Lung (tissue), 12 donors: ENCODE results near the gene RPL35. TPM values are rescaled to one million over a fixed set of nuclear protein-coding genes. Genes with fewer than 3 reads are reported as not detected.

Experiments used
- ATAC-seq: fragments of 200-7000 bp; cut with Tn5 transposase; one replicate; pipeline ENCODE4 v1.9.1; 2020; ENCODE audit warnings: moderate number of reproducible peaks; ENCODE audit not compliant: insufficient read depth, low FRiP score
- DNase-seq, 3 donors: peaks; one replicate each; pipeline ENCODE4 v3.0.0-alpha.2; 2013 to 2017
- H3K27ac ChIP-seq, 2 donors: one replicate each; pipeline ENCODE4 v1.5.1; 2013; ENCODE audit warnings: mild to moderate bottlenecking in 2 of 2, moderate library complexity in 2 of 2, control low read depth in 1 of 2, inconsistent platforms in 1 of 2, low read depth in 1 of 2, low read length in 1 of 2
- H3K27me3 ChIP-seq, 3 donors: one replicate each; pipeline ENCODE4 v1.5.1; 2013; ENCODE audit warnings: low read length in 2 of 3; ENCODE audit not compliant: control insufficient read depth in 3 of 3, insufficient read depth in 3 of 3
- H3K36me3 ChIP-seq, 4 donors: one replicate each; pipeline ENCODE4 v1.5.1; 2013; ENCODE audit warnings: low read length in 4 of 4, mild to moderate bottlenecking in 1 of 4, moderate library complexity in 1 of 4; ENCODE audit not compliant: control insufficient read depth in 4 of 4, insufficient read depth in 4 of 4
- H3K4me1 ChIP-seq, 5 donors: one replicate each; pipeline ENCODE4 v1.5.1; 2013; ENCODE audit warnings: low read length in 5 of 5, mild to moderate bottlenecking in 2 of 5, moderate library complexity in 1 of 5; ENCODE audit not compliant: control insufficient read depth in 5 of 5, insufficient read depth in 5 of 5
- H3K4me3 ChIP-seq: one replicate; pipeline ENCODE4 v1.5.1; 2013; ENCODE audit warnings: mild to moderate bottlenecking, control low read depth, moderate library complexity
- H3K9ac ChIP-seq, 2 donors: one replicate each; pipeline ENCODE4 v1.5.1; 2013; ENCODE audit warnings: low read length in 2 of 2, control low read depth in 1 of 2; ENCODE audit not compliant: insufficient read depth in 1 of 2
- H3K9me3 ChIP-seq, 4 donors: one replicate each; pipeline ENCODE4 v1.5.1; 2013; ENCODE audit warnings: low read length in 3 of 4, mild to moderate bottlenecking in 1 of 4, moderate library complexity in 1 of 4; ENCODE audit not compliant: control insufficient read depth in 4 of 4, insufficient read depth in 3 of 4
- WGBS, 2 donors: extraction: QIAGEN DNeasy Blood & Tissue Kit; methylation state at CpG; one replicate each; pipeline ENCODE4 v1.1.7; 2013; 5-methylcytosine and 5-hydroxymethylcytosine counted together
- polyA plus RNA-seq, 2 donors: library from polyadenylated mRNA; stranded (reverse); fragments of 200-250 nt; gene quantifications; one replicate each; pipeline ENCODE4 v1.2.1, GENCODE V29; 2013
- total RNA-seq, 2 donors: library from RNA; depleted of rRNA in 1 of 2; stranded (reverse); fragments of >200 nt in 1 of 2; gene quantifications; one replicate each; pipeline ENCODE4 v1.2.1, GENCODE V29; 2014 to 2021
- TF ChIP-seq, protein P1 (sequence below): IDR thresholded peaks from 2 replicates; pipeline ENCODE4 v1.5.1; 2012; ENCODE audit warnings: mild to moderate bottlenecking; ENCODE audit errors: control extremely low read depth, extremely low read depth
- donor health status: control.
- donor health status: control.
- donor health status: Bipolar disorder and iron deficiency.
- donor health status: healthy.
- donor health status: DM: yes; HTN: yes; CAD: no.

Gene RPL35
- total and polyA plus RNA-seq, 4 donors = 758 to 5,305 (median 1,775) TPM

DNA sequence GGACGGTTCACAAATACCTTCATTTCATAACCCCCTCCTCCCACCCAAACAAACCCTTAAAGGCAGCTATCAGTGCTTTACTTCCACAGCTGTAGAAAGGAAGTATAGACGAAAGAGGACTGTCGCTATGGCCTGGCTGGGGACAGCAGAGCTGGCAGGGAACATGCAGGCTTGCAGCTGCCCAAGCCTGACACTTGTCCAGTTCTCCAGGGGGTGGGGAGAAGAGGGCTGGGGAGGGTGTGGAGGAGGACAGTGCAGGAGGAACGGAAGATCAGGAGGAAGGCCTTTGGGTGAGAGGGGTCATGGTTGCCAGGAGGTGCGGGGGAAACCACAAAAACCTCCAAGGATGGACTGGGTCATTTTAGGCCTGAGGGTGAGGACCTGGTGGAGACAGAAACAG, 26.1 kb upstream of the RPL35 start:
- ATAC-seq (no peak), DNase-seq (no peak)
- H3K27me3 ChIP-seq = no peaks in the 10 kb centered on the region
- H3K9ac ChIP-seq = no peak overlapping the region
- peaks cover 11 to 51% (median 29%) of the 10 kb centered on the region in 4 donors for H3K36me3 ChIP-seq
- 85 to 93% methylated on average over 5 of the region's 5 CpGs for WGBS, 2 donors
- H3K27ac ChIP-seq = no peak overlapping the region
- H3K4me1 ChIP-seq = no peaks in the 10 kb centered on the region
- H3K4me3 ChIP-seq = no peak overlapping the region
- peaks cover 0 to 3% (median 0%) of the 10 kb centered on the region in 4 donors for H3K9me3 ChIP-seq
- TF ChIP-seq, protein P1, sequence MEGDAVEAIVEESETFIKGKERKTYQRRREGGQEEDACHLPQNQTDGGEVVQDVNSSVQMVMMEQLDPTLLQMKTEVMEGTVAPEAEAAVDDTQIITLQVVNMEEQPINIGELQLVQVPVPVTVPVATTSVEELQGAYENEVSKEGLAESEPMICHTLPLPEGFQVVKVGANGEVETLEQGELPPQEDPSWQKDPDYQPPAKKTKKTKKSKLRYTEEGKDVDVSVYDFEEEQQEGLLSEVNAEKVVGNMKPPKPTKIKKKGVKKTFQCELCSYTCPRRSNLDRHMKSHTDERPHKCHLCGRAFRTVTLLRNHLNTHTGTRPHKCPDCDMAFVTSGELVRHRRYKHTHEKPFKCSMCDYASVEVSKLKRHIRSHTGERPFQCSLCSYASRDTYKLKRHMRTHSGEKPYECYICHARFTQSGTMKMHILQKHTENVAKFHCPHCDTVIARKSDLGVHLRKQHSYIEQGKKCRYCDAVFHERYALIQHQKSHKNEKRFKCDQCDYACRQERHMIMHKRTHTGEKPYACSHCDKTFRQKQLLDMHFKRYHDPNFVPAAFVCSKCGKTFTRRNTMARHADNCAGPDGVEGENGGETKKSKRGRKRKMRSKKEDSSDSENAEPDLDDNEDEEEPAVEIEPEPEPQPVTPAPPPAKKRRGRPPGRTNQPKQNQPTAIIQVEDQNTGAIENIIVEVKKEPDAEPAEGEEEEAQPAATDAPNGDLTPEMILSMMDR = no peak

- WGBS, 2 donors = 86 to 91% methylated on average over 17 of the region's 17 CpGs
- no peaks in the 10 kb centered on the region for H3K27me3 ChIP-seq
- ATAC-seq (no peak), DNase-seq (no peak)
- peaks cover 0 to 3% (median 0%) of the 10 kb centered on the region in 4 donors for H3K9me3 ChIP-seq
- H3K36me3 ChIP-seq = peaks cover 9 to 59% (median 29%) of the 10 kb centered on the region in 4 donors
- TF ChIP-seq, protein P1 = no peak
- H3K4me3 ChIP-seq = no peak overlapping the region
- H3K27ac ChIP-seq = no peak overlapping the region
- no peak overlapping the region for H3K9ac ChIP-seq
- H3K4me1 ChIP-seq = no peaks in the 10 kb centered on the region
These were observed 25.2 kb upstream of the RPL35 start for GRCh38 chr9:124886866-124887492.

DNA sequence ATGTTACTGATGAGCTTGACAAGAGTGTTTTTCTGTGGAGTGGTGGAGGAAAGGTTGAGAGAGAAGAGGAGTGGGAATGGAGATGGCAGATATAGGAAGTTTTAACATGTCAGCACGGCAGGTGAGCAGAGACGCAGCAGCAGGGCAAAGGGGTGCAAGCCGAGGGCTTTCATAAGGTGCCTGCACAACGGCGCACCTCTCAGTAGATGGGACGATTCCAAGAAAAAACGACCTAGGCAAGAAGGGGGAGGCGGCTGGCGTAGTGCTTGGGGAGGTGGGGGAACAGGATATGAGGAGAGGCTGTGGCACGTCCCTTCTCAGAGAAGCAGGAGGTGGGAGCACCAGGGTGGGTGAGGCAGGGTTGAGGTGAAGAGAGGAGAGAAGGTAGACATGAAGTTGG, 24.7 kb upstream of the RPL35 start:
- no peak for DNase-seq

More for the DNA sequence above, 24.7 kb upstream of the RPL35 start:
- TF ChIP-seq, protein P1 = no peak
- Histone ChIP-seq H3K4me1 (no peaks in the 10 kb centered on the region), H3K36me3 (peaks cover 9 to 64% (median 31%) of the 10 kb centered on the region in 4 donors), H3K4me3 (no peak overlapping the region), H3K27ac (no peak overlapping the region), H3K9ac (no peak overlapping the region), H3K9me3 (peaks cover 0 to 3% (median 0%) of the 10 kb centered on the region in 4 donors), H3K27me3 (no peaks in the 10 kb centered on the region)
- 90 to 91% methylated on average over 10 of the region's 10 CpGs for WGBS, 2 donors
- ATAC-seq = no peak
